RCC 7860 (cell line): ENCODE measurements around the gene ASIC4.

Experiments
- DNase-seq: peaks from one replicate; pipeline ENCODE4 v3.0.0-alpha.2; 2015; ENCODE audit warnings: low spot score
- FAIRE-seq: peaks from 2 replicates; lab custom pipeline; 2012; peaks lifted over from hg19 to GRCh38; lab: Jason Lieb, UNC

Gene ASIC4, protein sequence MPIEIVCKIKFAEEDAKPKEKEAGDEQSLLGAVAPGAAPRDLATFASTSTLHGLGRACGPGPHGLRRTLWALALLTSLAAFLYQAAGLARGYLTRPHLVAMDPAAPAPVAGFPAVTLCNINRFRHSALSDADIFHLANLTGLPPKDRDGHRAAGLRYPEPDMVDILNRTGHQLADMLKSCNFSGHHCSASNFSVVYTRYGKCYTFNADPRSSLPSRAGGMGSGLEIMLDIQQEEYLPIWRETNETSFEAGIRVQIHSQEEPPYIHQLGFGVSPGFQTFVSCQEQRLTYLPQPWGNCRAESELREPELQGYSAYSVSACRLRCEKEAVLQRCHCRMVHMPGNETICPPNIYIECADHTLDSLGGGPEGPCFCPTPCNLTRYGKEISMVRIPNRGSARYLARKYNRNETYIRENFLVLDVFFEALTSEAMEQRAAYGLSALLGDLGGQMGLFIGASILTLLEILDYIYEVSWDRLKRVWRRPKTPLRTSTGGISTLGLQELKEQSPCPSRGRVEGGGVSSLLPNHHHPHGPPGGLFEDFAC

DNA sequence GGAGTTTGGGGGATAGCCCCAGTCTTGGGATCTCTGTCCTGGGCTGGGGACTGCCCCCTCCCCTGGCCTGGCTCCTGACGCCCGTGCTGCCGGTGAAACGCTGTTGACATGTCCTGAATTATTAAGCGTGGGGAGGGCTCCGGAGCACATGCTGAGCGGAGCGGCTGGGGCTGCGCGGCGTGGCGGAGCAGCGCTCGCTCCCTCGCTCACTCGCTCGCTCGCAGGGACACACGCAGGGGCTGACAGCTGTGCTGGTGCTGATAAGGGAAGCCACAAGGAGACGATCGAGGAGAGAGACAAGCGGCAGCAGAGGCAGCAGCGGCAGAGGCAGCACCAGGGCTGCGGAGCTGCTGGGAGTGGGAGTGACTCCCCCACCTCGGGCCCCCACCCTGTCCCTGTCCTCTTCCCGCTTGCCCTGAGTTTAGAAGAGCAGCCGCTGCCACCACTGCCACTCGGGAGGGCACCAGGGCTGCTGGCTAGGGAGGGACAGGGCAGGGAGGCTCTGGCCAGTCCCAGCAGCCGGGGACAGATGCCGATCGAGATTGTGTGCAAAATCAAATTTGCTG, at the start of gene ASIC4:
Gene ASIC4 (plus strand): TSS at position 287 of the 566 bp plus-strand sequence. CDS start 243 bp downstream, at position 530.
- no peak for FAIRE-seq

DNA sequence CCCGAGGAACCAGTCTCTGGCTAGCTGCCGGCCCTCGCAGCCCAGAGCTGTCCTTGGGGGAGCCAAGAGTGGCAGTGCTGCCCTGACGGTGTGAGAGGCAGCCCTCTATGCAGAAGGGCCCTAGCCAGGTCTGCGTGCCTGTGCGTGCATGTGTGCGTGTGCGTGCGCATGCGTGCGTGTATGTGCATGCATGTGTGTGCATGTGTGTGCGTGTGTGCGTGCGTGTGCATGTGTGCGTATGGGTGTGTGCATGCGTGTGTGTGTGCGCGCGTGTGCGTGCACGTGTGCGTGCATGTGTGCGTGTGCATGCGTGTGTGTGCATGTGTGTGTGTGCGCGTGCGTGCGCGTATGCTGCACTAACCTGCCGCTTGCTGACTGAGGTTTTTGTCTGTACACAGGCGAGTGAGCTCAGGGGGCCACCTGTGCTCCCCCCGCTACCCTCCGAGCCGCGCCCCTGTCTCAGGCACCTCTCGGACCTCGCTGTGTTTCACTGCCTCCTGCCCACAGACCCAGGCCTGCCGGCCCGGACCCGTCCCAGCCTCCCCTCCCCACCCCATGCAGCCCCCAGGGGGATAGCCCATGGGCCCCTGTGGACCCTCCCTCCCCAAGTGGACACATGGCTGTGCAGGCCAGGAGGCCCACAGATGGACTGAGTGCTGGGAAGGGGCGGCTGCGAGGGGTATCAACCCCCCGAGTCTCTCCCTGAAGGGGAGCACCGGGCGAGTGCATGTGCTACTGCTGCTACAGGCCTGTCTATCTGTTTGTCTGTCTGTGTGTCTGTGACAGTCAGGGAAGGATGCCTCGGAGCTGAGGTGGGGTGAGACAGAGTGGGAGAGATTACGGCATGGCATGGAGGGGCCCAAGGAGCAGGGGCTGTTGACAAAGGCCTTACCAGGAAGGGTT, 48.4 kb upstream of the ASIC4 start:
- FAIRE-seq (no peak), DNase-seq (no peak)

More for the DNA sequence above, at the start of gene ASIC4:
- no peak for DNase-seq

DNA sequence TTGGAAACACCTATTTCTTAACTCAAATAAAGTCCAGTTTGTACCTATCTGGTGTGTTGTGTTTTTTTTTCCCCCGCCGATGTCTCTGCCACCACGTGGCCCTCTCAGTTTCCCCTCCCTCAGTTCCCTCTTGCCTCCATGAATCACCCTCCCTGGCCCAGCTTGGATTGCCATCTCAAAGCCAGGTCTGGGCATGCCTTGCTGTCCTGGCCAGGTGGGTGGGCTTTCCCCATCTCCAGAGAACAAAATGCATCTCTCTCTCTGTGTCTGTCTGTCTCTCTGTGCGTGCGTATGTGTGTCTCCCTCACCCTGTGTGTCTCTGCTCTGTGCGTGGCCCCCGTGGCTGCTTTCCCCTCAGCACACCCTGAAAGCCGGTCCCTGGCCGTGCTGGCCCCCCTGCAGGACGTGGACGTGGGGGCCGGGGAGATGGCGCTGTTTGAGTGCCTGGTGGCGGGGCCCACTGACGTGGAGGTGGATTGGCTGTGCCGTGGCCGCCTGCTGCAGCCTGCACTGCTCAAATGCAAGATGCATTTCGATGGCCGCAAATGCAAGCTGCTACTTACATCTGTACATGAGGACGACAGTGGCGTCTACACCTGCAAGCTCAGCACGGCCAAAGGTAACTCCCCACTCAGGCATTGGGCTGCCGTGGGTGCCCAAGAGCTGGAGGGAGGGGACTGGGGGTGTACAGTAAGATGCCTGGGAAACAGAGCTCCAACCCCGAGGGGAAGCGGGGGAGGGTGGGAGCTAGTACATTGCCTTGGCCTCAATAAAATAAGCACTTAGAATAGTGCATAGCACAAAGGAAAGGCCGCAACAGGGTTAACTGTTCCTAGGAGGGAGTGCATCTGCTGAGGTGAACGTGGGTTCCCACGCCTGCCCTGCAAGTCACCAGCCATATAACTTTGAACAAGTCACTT, 47.2 kb upstream of the ASIC4 start:
- FAIRE-seq, result no peak

DNA sequence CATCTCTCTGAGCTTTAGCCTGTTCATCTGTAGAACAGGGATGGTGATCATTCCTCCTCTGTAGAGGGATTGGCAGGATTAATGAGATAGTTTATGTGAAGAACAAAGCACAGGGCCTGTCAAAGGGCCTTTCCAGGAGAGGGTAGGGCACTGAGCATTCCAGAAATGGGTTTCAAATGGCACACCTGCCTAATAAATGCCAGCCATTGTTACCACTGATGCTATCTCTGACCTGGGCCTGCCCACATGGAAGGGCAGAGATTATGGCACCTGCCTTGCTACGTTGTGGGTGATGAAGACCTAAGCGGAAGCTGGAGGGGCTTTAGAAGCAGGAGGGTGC, 46.6 kb upstream of the ASIC4 start:
- no peak for DNase-seq
- no peak for FAIRE-seq

More for the DNA sequence above, 47.2 kb upstream of the ASIC4 start:
- DNase-seq, result no peak

DNA sequence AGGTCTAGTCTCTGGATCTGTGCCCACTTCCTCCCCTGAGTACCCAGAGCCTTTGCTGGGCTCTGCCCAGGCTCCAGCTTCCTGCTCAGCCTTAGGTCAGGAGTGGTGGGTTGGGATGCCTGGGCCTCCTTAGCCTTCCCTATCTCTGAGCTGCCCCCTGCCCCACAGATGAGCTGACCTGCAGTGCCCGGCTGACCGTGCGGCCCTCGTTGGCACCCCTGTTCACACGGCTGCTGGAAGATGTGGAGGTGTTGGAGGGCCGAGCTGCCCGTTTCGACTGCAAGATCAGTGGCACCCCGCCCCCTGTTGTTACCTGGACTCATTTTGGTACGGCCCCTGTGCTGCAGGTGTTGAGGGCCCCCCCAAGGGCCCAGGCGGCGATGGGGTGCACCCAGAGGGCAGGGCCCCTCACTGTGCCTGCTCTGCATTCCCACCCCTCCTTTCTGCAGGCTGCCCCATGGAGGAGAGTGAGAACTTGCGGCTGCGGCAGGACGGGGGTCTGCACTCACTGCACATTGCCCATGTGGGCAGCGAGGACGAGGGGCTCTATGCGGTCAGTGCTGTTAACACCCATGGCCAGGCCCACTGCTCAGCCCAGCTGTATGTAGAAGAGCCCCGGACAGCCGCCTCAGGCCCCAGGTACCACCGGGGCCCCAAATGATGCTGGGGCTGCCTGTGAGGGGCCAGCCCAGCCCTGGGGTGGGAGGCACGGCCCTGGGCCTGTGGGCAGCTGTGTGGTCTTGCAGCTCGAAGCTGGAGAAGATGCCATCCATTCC, 45.7 kb upstream of the ASIC4 start:
- DNase-seq, result no peak
- FAIRE-seq, result no peak

DNA sequence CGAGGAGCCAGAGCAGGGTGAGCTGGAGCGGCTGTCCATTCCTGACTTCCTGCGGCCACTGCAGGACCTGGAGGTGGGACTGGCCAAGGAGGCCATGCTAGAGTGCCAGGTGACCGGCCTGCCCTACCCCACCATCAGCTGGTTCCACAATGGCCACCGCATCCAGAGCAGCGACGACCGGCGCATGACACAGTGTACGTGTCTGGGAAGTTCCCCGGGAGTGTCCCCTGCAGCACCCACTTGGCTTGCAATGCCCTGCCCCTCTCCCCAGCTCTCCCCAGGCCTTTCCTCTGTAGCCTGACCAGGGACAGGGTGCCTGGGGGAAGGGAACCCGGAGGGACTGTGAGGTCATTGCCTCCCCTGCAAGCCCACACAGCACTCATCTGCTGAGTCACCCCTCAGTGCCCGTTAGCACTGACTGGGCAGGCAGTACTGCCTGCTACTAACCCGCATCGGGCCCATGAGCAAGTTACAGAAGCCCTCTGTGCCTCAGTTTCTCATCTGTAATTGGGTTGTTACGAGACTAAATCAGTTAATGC, 45.0 kb upstream of the ASIC4 start:
- FAIRE-seq (peak; percentile 82), DNase-seq (peak; percentile 82)

DNA sequence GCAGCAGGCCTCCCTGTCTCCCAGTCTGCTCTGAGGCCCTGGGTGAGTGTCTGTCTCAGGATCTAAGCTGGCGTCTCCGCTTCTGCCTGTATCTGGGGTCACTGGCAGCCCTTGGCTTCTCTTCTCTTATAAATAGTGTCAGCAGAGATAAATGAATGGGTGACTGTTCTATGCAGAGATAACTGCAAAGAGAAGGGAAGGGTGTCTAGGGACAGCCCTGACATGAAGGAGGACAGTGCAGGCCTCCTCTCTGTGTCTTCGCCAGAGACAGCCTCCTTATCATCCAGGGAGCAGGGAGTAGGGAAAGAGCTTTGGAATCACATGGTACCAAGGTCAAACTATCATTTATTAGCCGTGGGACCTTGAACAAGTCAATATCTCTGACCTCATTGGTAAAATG, 43.9 kb upstream of the ASIC4 start:
- FAIRE-seq, result no peak
- DNase-seq, result no peak

DNA sequence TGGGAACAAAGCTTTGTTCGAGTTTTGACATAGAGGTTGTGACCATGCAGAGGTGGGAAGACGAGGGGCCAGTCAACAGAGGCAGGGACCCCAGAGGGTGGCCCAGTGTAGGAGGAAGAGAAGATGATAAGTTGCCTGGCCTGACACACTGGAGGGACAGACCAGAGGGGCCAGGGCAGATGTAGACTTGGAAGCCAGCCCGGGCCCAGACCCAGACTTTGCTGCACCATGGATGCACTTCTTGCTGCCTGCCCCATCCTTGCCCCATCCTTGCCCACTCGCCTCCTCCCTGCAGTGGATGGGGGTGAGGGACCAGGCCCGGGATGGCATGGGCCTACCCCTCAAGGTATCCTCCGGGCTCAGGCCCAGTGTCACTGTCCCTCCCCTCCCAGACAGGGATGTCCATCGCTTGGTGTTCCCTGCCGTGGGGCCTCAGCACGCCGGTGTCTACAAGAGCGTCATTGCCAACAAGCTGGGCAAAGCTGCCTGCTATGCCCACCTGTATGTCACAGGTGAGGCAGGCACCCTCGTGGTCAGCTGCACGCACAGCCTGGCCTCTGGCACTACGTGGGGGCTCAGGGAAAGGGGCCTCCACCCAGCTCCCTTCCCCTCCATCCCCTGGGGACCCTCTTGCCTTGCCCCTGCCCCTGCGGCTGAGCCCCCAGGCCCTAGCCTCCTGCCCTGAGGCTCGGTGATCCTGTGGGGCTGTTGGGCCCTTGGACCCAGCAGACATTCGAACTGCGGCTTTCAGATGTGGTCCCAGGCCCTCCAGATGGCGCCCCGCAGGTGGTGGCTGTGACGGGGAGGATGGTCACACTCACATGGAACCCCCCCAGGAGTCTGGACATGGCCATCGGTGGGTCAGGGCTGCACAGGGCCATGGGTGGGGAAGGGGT, 42.6 kb upstream of the ASIC4 start:
- no peak for FAIRE-seq

DNA sequence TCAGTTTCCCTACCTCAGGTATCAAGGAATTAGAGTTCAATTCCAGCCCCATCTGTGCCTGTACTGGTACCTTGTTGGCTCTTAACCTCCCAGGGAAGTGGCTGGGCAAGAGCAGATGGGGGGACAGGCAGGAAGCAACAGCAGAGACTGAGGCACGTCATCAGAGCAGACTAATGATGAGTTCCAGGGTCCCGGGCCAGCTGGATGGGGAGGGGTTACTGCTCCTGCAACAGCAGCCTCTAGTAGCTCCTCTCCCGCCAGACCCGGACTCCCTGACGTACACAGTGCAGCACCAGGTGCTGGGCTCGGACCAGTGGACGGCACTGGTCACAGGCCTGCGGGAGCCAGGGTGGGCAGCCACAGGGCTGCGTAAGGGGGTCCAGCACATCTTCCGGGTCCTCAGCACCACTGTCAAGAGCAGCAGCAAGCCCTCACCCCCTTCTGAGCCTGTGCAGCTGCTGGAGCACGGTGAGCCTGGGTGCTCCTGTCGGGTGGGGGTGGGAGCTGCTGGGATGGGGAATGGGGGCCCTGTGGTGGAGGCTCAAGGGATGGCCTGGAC, 41.6 kb upstream of the ASIC4 start:
- DNase-seq, result no peak
- FAIRE-seq, result no peak

More for the DNA sequence above, 42.6 kb upstream of the ASIC4 start:
- DNase-seq, result no peak

DNA sequence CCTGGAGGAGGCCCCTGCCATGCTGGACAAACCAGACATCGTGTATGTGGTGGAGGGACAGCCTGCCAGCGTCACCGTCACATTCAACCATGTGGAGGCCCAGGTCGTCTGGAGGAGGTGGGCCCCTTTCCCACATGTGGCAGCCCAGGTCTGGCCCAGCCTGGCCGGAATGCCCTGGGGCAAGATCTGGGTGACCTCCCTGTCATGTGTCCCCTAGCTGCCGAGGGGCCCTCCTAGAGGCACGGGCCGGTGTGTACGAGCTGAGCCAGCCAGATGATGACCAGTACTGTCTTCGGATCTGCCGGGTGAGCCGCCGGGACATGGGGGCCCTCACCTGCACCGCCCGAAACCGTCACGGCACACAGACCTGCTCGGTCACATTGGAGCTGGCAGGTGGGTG, 40.8 kb upstream of the ASIC4 start:
- no peak for FAIRE-seq

DNA sequence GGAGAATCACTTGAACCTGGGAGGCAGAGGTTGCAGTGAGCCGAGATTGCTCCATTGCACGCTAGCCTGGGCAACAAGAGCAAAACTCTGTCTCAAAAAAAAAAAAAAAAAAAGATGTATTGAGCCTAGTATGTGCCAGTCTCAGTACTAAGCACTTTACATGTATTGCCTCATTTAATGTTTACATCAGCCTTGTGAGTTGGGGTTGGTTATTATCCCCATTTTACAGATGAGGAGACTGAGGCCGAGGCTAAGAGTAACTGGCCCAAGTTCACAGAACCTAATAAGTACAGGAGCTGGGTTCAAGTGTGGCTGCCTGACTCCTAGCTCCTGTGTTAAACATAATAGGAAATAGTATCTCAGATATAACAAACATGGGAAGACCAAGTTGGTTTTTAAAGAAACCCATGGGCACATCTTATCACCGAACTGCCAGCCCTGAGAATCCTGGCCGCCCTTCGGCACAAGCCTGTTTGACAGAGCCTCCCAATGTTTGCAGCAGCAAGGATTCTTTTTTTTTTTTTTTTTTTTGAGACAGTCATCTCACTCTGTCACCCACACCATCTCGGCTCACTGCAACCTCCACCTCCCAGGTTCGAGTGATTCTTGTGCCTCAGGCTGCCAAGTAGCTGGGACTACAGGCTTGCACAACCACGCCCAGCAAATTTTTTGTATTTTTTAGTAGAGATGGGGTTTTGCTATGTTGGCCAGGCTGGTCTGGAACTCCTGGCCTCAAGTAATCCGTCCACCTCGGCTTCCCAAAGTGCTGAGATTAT, 39.8 kb upstream of the ASIC4 start:
- DNase-seq (no peak), FAIRE-seq (no peak)

More for the DNA sequence above, 40.8 kb upstream of the ASIC4 start:
- DNase-seq, result no peak

DNA sequence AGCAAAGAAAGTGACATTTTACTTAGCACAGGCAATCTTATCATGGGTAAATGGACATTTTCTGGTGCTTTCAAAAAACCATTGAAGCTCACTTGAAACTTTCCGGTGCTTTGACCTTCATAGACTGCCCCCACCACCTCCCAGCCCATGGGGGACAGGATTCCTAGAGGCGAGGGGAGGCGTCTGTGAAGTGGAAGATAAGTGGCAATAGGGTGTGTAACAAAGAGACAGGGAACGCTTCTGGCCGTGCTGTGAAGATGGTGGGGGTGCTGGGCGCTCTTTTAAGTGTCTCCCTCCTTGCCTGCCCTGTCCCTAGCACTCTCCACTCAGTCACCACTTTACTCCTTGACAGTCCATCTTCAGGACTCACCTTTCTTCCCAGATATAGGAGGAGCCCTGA, 39.0 kb upstream of the ASIC4 start:
- DNase-seq (no peak), FAIRE-seq (no peak)

DNA sequence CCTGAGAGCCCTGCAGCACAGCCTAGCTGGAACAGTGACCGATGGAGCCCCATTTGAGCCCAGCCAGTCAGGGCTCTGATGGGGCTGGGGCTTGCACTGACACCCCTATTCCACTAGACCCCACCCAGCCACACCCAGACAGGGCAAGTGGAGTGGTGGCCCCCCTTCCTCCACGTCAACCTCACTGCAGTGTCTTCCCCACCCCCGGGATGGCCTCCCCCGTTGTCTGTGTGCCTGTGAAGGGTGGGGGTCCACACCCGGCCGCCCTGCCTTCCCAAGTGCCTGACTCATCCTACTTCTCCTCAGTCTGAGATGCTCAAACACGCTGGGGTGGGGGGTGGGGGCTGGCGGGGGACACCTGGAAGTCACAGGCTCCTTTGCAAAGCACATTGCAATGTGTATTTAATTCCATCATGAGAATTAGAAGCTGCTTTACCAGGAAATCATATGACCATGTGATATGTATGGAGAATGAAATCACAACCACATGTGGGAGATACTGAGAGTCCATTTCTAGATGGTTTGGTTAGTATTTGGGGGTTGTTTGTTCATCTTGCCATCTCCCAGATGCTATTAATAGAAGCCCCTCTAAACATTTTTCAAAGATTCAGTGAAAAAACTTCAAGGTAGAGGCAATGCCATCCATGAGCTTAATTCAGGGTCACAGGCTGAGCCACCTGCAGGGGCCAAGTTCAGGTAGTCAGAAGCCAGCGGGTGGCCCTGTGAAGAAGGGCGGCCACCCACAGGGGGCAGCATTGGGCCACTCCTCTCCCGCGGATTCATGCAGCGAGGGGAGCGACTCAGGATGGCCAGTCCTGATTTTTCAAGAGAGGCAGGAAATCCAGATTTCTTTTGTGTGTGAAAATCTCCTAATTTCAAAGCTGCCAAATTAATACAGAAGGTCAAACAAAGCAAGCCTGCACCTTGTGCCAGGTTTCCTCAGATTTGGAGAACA, 38.3 kb upstream of the ASIC4 start:
- DNase-seq, result peak; percentile 15
- no peak for FAIRE-seq

DNA sequence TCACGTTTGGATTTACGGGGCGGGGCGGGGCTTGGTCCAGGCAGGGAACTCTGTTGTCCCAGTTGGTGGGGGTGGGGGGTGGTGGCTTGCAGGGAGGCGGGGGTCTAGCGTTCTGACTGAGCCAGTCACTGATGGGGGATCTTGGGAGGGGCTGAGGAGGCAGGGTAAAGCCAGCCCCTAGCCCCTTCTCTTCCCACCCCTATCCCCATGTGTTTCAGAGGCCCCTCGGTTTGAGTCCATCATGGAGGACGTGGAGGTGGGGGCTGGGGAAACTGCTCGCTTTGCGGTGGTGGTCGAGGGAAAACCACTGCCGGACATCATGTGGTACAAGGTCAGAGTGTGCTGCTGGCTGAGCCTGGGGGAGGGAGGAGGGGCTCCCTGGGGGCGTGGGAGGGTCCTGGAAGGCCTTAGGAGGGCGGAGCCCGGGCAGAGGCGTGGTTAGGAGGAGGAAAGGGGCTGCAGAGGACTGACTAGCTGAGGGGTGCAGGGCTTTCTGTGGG, 37.6 kb upstream of the ASIC4 start:
- no peak for DNase-seq
- FAIRE-seq, result no peak

DNA sequence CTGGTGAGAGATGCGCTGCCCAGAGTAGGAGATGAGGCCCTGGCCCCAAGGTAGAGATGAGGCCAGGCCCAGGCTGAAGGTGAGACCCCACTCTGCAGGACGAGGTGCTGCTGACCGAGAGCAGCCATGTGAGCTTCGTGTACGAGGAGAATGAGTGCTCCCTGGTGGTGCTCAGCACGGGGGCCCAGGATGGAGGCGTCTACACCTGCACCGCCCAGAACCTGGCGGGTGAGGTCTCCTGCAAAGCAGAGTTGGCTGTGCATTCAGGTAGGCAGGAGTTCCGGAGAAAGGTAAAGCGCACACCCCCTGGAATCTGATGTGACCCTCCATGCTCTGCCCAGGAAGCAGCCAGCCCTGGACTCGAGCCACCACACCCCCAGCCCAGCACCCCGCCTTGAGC, 37.1 kb upstream of the ASIC4 start:
- DNase-seq (no peak), FAIRE-seq (no peak)

DNA sequence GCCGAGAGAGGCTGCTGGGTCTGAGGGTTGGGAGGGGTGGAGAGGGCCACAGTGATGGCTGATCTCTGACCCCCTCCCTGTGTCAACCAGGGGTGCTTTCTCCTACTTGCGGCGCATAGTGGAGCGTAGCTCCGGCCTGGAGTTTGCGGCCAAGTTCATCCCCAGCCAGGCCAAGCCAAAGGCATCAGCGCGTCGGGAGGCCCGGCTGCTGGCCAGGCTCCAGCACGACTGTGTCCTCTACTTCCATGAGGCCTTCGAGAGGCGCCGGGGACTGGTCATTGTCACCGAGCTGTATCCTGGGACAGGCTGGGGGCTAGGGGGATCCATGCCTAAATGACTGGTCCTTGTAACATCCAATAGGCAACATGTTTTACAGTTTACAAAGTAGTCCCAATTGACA, 36.5 kb upstream of the ASIC4 start:
- DNase-seq, result no peak
- FAIRE-seq, result no peak
